HG02571 (cell line): Measurements from ENCODE around the gene SRSF1.
A peak's percentile ranks its signal among the peaks of the same experiment; 100 is the strongest.
"Not testable (repeated sequence)": the region's sequence is repeated elsewhere in the genome, so short reads cannot be mapped to it uniquely, and the experiment has no call there.

Experiments used
- ATAC-seq: cut with Tn5 transposase; IDR thresholded peaks from one replicate; pipeline ENCODE4 v1.9.1; 2021; ENCODE audit warnings: mild to moderate bottlenecking, moderate library complexity; ENCODE audit not compliant: unreplicated experiment

SRSF1 gene

GRCh38 chr17:57991537-57991936, 15.5 kb downstream of the SRSF1 start:
- ATAC-seq: no peak

DNA sequence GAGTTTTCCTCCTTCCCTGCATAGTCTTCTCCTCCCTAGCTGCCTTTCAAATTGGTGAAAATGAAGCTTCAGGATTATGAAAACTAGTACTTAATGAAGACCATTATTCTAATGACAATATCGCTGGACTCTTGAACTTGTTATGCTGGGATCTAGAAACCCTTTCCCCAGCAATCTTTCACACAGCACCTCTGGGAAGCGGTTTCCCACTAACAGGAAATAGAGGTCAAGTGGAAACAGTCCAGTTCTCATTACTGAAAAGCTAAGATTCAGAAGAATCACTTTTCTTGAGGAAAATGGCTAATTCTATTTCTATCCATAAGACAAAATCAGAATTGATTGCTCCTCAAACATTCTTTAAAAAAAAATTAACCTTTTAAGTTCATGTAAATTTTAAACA, 17.0 kb downstream of the SRSF1 start:
- no peak for ATAC-seq

- ATAC-seq: peak; percentile 59
These were observed 18.5 kb downstream of the SRSF1 start for GRCh38 chr17:57988301-57989250.

DNA sequence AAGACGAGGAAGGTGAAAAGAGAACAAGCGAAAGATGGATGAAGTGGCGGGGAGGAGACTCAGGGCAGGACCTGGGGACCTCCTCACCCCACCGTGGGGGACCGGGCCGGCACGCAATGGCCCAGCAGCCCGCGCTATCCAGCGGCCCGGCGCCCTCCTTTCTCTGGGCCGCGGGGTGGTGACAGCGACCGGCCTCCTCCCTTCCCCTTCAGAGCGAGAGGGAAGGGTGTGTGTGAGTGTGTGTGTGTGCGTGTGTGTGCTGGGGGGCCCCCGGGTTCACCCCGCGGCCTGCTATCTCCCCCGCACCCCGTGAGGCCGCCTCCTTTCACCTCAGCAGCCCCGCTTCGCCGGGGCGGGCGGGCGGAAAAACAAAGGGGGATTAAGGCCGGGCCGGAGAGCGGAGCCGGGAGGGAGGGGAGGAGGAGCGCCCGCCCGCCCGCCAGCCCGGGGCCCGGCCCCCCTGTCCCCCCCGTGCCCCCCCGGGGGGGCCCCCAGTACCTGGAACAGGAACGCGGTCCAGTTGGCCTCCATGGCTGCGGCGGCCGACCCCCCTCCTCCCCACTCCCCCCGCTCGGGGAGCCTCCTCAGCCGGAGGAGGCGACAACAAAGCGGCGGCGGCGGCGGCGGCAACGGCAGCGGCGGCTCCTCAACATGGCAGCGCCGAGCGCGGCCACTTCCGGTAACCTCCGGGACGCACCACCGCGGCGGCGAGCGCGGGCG, 19.3 kb downstream of the SRSF1 start, which contains the start of gene VEZF1:
Gene VEZF1, minus strand, starts transcription at position 674 of the 720 bp plus-strand sequence. Its CDS starts 143 bp downstream, at position 531.
- peak; percentile 67 for ATAC-seq

GRCh38 chr17:57986841-57987580, 20.0 kb downstream of the SRSF1 start:
- ATAC-seq: peak; percentile 17

DNA sequence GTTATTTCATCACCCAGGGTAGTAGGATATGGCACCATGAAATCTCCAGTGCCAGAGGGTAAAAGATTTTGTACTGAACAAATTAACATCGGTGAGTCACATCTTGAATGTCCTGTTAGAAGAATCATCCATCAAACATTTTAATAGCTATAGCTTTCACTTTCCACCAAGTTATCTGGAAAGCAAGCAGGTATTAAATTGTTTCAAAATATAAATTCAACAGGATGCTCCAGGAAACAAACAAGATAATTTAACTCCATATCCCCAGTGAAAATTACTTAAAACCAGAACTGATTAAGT, 21.4 kb downstream of the SRSF1 start:
- ATAC-seq: no peak

- no peak for ATAC-seq
These were observed 21.9 kb downstream of the SRSF1 start for GRCh38 chr17:57984936-57985674.

GRCh38 chr17:57984261-57984890, 22.7 kb downstream of the SRSF1 start:
- no peak for ATAC-seq

DNA sequence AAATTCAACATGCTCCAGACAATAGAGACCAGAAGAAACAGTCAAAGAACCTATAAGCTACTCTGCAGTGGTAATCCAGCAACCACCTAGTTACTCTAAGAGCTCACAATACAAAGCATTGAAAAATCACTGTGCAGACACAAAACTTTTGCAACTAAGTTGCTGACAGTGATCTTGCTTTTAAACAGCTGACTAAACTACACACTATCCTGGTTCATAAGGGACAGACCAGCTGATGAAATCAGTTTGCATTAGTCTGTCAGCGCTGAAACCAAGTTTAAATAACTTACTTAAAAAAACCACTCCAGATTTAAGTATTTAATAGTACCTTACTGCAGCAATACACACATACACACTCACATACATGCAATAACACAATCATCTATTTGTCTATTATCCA, 23.6 kb downstream of the SRSF1 start:
- no peak for ATAC-seq

GRCh38 chr17:57982452-57983170, 24.4 kb downstream of the SRSF1 start:
- ATAC-seq: no peak

- ATAC-seq: no peak
These were observed 26.5 kb downstream of the SRSF1 start for GRCh38 chr17:57980522-57980921.

DNA sequence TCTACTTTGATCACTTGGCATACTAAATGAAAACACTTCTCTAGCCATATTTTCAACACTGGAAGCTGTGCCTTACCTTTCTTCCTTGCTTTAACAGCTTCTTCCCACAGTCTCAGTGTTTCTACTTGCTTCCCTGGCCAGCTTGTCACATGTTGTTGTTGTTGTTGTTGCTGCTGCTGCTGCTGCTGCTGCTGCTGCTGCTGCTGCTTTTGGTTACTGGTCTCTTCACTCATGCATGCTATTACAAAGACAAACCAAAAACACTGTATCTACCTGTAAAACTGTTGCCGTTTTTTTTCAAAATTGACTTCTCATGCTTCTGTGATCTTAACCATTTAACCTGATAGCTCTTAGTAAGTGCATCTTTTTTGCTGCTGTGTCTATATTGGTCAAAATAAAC, 28.0 kb downstream of the SRSF1 start:
- no peak for ATAC-seq

DNA sequence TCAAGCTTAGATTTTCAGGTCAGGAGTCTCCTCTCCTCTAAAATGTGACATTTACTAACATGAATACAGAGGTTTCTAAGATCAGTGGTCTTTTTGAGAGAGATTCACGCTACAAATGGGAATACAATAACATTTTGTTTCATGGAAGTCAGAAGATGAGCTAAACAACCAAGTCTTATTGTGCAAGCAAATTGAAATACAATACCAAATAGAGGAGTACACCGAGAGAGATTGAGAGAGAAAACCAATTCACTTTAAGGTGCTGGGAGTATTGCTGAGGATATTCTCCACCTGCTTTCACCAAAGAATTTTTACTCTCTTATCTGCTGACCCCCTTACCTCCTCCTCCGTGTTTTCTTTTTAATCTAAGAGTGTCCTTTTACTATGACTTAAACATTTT, 30.5 kb downstream of the SRSF1 start:
- no peak for ATAC-seq

GRCh38 chr17:57975044-57975443, 32.0 kb downstream of the SRSF1 start:
- no peak for ATAC-seq

GRCh38 chr17:57974053-57974824, 32.8 kb downstream of the SRSF1 start:
- ATAC-seq: not testable (repeated sequence)

- ATAC-seq: no peak
These were observed 34.9 kb downstream of the SRSF1 start for GRCh38 chr17:57972151-57972550.

GRCh38 chr17:57971572-57971971, 35.5 kb downstream of the SRSF1 start:
- ATAC-seq: no peak

GRCh38 chr17:57970710-57971109, 36.3 kb downstream of the SRSF1 start:
- no peak for ATAC-seq

GRCh38 chr17:57968456-57968855, 38.6 kb downstream of the SRSF1 start:
- no peak for ATAC-seq
